Duodenal mucosa (tissue), 2 donors: ENCODE results near the gene FADS2.

Experiments used
- H3K27ac ChIP-seq: one replicate; pipeline ENCODE4 v1.7.0; 2013; ENCODE audit warnings: low read depth, low read length
- H3K27me3 ChIP-seq, 2 donors: one replicate each; pipeline ENCODE4 v1.7.0; 2013; ENCODE audit warnings: low read length in 2 of 2, control low read depth in 1 of 2; ENCODE audit not compliant: insufficient read depth in 2 of 2, control insufficient read depth in 1 of 2
- H3K36me3 ChIP-seq, 2 donors: one replicate each; pipeline ENCODE4 v1.7.0; 2013; ENCODE audit warnings: low read length in 2 of 2, control low read depth in 1 of 2; ENCODE audit not compliant: insufficient read depth in 2 of 2, control insufficient read depth in 1 of 2
- H3K4me1 ChIP-seq, 2 donors: one replicate each; pipeline ENCODE4 v1.7.0; 2013; ENCODE audit warnings: low read length in 2 of 2, control low read depth in 1 of 2; ENCODE audit not compliant: insufficient read depth in 2 of 2, control insufficient read depth in 1 of 2
- H3K4me3 ChIP-seq, 2 donors: one replicate each; pipeline ENCODE4 v1.7.0; 2013; ENCODE audit warnings: low read length in 2 of 2, low read depth in 1 of 2
- H3K9ac ChIP-seq, 2 donors: one replicate each; pipeline ENCODE4 v1.7.0; 2013; ENCODE audit warnings: low read length in 2 of 2, low read depth in 1 of 2
- H3K9me3 ChIP-seq, 2 donors: one replicate each; pipeline ENCODE4 v1.7.0; 2013; ENCODE audit warnings: low read length in 2 of 2, control low read depth in 1 of 2; ENCODE audit not compliant: control insufficient read depth in 1 of 2

Gene FADS2

DNA sequence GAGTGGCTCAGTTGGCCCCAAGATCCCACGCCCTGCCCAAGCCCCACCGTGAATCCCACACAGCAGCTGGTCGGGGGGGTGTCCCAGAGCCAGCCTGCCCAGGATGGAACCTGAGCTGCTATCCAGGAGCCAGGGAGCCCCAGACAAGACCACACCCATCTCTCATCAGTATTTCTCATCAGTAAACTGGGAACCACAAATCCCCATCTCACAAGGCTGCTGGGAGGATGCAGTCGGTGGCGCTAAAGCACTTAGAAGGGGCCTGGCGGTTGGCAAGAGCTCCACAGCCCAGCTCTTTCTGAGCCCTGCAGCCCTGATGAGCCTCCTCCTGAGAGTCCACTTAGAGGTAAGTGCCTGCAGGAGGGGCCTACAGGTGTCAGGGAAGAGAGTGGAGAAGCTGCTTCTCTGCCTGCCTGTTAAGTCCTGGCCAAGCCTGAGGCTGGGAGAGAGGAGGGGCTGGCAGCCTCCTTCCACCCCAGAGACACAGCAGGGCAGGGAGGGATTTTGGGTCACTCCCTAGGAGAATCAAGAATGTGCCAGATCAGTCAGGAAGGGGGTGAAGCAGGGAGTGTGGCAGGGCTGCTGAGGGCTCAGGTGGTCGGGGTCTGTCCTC lies 57.2 kb downstream of the FADS2 start:
- H3K9me3 ChIP-seq: no peaks in the 10 kb centered on the region
- H3K4me1 ChIP-seq: peaks cover 0 to 3% of the 10 kb centered on the region in 2 donors
- no peak overlapping the region for H3K9ac ChIP-seq
- H3K4me3 ChIP-seq: no peak overlapping the region
- H3K27ac ChIP-seq: no peak overlapping the region
- H3K27me3 ChIP-seq: no peaks in the 10 kb centered on the region
- no peaks in the 10 kb centered on the region for H3K36me3 ChIP-seq

DNA sequence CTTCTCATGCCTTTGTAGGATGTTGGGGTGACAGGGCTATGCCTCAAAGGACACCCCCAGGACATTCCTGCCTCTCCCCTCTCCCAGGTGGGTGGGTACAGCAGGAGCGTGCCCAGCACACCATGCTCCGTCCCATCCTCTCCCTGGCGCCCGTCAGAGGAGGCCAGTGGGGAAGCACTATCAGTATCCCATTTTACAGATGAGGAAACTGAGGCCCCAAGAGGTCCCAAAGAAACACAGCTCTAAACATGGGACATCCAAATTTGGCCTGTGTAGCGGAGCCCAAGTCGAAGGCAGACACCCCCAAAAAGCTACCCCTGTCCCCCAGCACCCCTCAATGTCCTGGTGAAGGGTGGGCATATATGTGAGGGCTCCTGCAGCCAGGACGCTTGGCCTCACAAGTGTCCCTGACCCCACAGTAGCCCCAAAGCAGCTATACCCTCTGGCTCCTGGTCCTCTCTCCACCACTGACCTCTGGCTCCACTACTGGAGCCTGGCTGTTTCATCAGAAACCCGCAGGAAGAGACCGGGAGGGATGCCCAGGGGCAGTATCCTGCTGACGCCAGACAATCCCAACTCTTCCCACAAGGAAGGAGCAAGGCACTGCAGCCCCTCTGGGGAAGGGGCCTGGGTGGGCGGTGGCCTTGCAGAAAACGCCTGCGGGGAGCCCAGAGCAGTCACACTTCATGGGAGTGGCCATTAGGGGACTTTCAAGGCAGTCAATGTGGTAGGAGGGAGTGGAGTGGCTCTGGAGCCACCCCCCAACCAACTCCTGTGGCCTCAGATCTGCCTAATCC lies 57.9 kb downstream of the FADS2 start:
- peaks cover 0 to 10% of the 10 kb centered on the region in 2 donors for H3K4me1 ChIP-seq
- H3K9ac ChIP-seq: no peak overlapping the region

DNA sequence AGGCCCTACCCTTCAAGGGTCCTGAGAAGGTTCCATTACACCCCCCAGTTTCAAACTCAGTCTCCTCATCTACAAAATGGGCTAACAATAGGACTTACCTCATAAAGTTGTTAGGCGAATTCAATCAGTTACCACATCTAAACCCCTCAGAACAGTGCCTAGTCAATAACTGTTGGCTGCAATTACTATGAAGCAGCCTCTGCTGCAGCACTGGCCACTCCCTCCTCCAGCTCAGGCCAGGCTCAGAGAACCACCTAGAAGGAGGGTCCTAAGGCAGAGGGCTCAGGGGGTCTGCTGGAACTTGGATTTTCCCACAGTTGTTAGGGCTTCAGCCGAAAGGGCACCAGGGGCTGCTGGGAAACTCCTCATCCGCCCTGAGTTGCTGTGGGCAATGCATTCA lies 58.5 kb downstream of the FADS2 start:
- H3K4me3 ChIP-seq: no peak overlapping the region
- no peaks in the 10 kb centered on the region for H3K27me3 ChIP-seq
- H3K9ac ChIP-seq: no peak overlapping the region
- no peak overlapping the region for H3K27ac ChIP-seq
- peaks cover 0 to 11% of the 10 kb centered on the region in 2 donors for H3K4me1 ChIP-seq
- H3K36me3 ChIP-seq: no peaks in the 10 kb centered on the region
- H3K9me3 ChIP-seq: no peaks in the 10 kb centered on the region

More for the DNA sequence above, 57.9 kb downstream of the FADS2 start:
- Histone ChIP-seq H3K27me3 (no peaks in the 10 kb centered on the region), H3K27ac (no peak overlapping the region), H3K9me3 (no peaks in the 10 kb centered on the region), H3K4me3 (no peak overlapping the region), H3K36me3 (no peaks in the 10 kb centered on the region)

DNA sequence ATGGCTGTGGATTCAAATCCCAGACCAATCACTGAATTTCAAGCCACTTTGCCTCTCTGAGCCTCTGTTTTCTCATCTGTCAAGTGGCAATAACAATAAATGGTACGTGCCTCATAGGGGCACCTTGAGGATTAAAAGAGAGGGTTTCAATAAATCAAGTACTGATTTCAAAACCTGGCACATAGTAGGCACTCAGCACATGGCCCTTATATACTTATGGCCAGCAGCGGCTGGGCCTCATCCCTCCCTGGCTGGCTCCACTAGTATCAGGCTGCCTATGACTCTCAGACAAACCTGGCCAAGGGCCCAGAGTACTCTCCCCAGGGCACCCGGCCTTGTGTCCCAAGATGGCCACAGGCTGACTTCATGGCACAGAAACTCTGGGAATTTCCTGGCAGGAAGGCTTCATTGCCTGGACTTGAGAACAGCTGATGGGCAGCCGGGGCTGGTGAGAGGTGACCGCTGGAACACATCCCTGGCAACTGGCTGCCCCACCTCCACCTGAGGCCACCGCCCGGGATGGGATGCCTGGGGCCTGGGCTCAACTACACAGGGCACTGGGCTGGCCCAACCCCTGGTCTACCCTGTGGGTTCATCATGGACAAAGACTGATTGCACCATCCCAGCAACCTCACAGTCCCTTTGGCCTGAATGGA lies 59.9 kb downstream of the FADS2 start:
- Histone ChIP-seq H3K9me3 (no peaks in the 10 kb centered on the region), H3K4me3 (no peak overlapping the region), H3K9ac (no peak overlapping the region), H3K27me3 (no peaks in the 10 kb centered on the region), H3K27ac (no peak overlapping the region), H3K36me3 (no peaks in the 10 kb centered on the region), H3K4me1 (peaks cover 0 to 14% of the 10 kb centered on the region in 2 donors)

DNA sequence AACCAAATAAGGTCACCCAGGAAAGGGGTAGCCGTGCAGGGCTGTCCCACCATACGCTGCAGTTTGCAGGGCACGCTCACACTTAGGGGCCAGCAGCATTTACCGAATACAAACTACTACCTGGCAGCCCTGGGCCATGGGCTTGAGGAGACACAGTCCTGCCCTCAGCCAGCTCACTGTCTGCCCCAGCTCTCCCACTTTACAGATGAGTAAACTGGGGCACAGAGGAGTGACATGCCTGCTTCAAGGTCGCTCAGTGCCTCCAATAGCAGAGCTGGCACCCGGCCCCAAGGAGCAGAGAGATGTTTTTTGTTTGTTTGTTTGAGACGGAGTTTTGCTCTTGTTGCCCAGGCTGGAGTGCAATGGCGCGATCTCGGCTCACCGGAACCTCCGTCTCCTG lies 60.5 kb downstream of the FADS2 start:
- no peak overlapping the region for H3K27ac ChIP-seq
- no peaks in the 10 kb centered on the region for H3K9me3 ChIP-seq
- no peak overlapping the region for H3K9ac ChIP-seq
- H3K4me3 ChIP-seq: no peak overlapping the region
- H3K36me3 ChIP-seq: no peaks in the 10 kb centered on the region
- peaks cover 0 to 14% of the 10 kb centered on the region in 2 donors for H3K4me1 ChIP-seq
- no peaks in the 10 kb centered on the region for H3K27me3 ChIP-seq

DNA sequence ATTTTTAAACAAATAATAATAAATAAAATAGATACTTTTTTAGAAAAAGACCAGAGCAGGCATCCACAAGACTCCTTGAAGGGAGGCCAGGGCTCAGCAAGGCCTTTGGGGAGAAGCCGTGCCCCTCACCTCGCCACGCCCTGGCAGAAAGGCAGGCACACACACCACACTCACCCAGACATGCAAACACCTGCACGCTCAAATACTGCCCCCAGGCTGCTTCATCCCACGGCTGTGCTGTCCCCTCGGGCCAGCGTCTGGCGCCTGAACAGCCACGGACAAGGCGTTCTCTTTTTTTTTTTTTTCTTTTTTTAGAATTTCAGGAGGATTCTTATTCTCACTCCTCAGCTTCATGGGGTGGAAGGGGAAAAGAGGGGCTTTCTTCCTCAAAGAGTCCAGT lies 61.7 kb downstream of the FADS2 start:
- no peak overlapping the region for H3K27ac ChIP-seq
- no peaks in the 10 kb centered on the region for H3K27me3 ChIP-seq
- no peaks in the 10 kb centered on the region for H3K9me3 ChIP-seq
- peaks cover 0 to 14% of the 10 kb centered on the region in 2 donors for H3K4me1 ChIP-seq
- no peaks in the 10 kb centered on the region for H3K36me3 ChIP-seq
- H3K4me3 ChIP-seq: no peak overlapping the region
- H3K9ac ChIP-seq: no peak overlapping the region

DNA sequence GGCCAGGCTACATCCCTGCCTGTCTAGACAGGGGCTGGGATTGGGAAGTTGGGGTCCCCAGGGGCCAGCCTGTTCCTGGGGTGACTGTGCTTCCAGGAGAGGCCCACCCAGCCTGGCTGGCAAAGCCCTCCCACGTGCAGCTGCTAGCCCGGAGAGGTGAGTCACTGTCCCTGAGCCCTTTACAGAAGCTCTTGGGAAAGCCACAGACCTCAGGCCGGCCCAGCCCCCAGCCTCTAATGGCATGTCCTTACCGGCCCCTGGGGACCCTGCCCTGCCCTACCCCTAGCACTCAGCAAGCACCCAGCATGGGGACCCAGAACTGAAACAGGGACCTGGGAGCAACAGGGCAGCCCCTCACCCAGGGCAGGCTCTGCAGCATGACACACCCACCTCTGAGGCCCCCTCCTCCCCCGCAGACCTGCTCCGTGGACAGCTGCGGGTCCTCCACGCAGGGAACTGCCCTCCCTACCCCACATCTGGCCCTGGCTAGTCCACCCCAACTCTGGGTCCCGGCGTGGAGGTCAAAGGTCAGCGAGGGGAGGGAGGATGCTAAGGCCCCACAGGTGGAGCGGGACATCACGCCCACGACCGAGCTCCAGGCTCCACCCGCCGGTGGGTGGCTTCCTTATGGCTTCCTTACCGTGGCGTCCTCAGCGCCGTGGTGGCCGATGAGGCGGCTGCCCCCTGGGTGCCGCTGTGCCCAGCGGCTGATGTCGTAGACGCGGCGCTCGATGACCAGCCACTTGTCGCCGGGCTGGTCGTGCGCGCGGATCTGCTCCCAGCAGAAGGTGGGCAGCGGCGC lies 62.6 kb downstream of the FADS2 start:
- Histone ChIP-seq H3K4me1 (peaks cover 0 to 14% of the 10 kb centered on the region in 2 donors), H3K36me3 (no peaks in the 10 kb centered on the region), H3K4me3 (peak overlapping the region; percentile 66 to 84), H3K9ac (peak overlapping the region; percentile 35 to 61), H3K27ac (peak overlapping the region; percentile 10), H3K27me3 (no peaks in the 10 kb centered on the region), H3K9me3 (no peaks in the 10 kb centered on the region)

DNA sequence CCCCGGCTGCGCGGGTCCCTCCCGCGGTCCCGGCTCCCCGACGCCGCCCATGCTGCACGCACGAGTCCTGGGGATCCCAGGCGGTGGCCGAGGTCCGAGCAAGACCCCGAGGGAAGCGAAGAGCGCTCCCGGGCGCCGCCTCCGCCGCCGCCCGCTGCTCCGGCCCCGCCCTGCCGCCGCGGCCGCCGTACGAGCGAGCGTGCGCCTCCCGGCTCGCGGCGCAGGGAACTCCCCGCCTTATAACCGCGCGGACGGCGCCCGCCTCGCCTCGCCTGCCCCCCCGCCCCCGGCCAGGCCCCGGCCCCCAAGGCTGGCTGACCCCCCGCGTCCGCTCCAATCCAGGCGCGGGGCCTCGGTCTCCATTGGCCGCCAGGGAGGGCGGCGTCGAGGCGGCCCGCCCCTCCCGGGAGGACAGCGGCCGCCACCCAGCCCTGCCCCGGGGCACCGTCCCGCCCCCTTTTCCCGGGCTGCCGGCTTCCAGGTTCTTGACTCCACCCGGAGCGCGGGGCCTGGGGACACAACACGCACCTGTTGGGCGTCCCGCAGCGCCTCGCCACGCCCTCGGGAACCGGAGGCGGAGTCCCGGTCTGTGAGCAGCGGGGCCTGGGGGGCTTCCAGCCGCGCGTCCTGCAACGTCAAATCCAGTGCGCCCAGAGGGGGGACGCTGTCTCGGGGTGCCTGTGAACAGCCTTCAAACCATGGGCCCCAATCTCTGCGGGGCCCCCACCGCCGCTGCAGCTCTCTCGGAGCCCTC lies 63.4 kb downstream of the FADS2 start, which contains the start of gene FADS3:
TSS of gene FADS3 (minus strand) at position 215 of the 754 bp plus-strand sequence. CDS start at position 51, 164 bp downstream.
- Histone ChIP-seq H3K9me3 (no peaks in the 10 kb centered on the region), H3K36me3 (no peaks in the 10 kb centered on the region), H3K9ac (peak within 1 kb of the TSS; percentile 35 to 61), H3K4me3 (peak within 1 kb of the TSS; percentile 66 to 84), H3K4me1 (peaks cover 0 to 14% of the 10 kb centered on the region in 2 donors), H3K27me3 (no peaks in the 10 kb centered on the region), H3K27ac (peak within 1 kb of the TSS; percentile 10)

DNA sequence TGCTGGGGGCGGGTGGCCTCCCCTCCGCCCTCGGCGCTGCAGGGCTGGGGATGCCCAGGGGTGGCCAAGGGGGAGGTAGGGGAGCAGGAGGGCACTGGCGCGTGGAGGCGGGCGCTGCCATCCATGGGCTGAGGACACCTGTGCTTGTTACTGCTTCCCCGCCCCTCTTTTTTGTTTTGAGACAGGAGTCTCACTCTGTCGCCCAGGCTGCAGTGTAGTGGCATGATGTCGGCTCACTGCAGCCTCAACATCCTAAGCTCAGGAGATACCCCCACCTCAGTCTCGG lies 63.9 kb downstream of the FADS2 start:
- Histone ChIP-seq H3K9ac (peak overlapping the region in 1 of 2 donors; percentile 25), H3K4me3 (peak overlapping the region; percentile 50 to 61), H3K4me1 (peaks cover 0 to 14% of the 10 kb centered on the region in 2 donors), H3K27ac (no peak overlapping the region), H3K27me3 (no peaks in the 10 kb centered on the region), H3K36me3 (no peaks in the 10 kb centered on the region), H3K9me3 (no peaks in the 10 kb centered on the region)
